Stimulated activated CD4-positive, alpha-beta T cell treated with anti-CD3 and anti-CD28 coated beads, TNF-alpha, amount 100 ng/mL, for 4 hours (primary cell): ENCODE results near the gene IL9R.

ENCODE experiments used
- DNase-seq, 3 experiments: peaks; one replicate each; pipeline ENCODE4 v3.0.0-alpha.2; 2020; ENCODE audit warnings: low read depth in 3 of 3

Gene IL9R

DNA sequence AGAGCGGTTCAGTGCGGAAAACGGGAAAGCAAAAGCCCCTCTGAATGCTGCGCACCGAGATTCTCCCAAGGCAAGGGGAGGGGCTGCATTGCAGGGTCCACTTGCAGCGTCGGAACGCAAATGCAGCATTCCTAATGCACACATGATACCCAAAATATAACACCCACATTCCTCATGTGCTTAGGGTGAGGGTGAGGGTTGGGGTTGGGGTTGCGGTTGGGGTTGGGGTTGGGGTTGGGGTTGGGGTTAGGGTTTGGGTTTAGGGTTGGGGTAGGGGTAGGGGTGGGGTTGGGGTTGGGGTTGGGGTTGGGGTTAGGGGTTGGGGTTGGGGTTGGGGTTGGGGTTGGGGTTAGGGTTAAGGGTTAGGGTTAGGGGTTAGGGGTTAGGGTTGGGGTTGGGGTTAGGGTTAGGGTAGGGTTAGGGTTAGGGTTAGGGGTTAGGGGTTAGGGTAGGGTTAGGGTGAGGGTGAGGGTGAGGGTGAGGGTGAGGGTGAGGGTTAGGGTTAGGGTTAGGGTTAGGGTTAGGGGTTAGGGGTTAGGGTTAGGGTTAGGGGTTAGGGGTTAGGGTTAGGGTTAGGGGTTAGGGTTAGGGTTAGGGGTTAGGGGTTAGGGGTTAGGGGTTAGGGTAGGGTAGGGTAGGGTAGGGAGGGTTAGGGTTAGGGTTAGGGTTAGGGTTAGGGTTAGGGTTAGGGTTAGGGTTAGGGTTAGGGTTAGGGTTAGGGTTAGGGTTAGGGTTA, 32.4 kb downstream of the IL9R start:
- DNase-seq, result peak in 1 of 3 experiments; percentile 3

DNA sequence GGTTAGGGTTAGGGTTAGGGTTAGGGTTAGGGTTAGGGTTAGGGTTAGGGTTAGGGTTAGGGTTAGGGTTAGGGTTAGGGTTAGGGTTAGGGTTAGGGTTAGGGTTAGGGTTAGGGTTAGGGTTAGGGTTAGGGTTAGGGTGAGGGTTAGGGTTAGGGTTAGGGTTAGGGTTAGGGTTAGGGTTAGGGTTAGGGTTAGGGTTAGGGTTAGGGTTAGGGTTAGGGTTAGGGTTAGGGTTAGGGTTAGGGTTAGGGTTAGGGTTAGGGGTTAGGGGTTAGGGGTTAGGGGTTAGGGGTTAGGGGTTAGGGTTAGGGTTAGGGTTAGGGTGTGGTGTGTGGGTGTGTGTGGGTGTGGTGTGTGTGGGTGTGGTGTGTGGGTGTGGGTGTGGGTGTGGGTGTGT, 33.0 kb downstream of the IL9R start:
- DNase-seq, result peak in 1 of 3 experiments; percentile 22
